Esophagus (tissue), 2 donors: ENCODE results near the gene TMPRSS6. TPM values are rescaled to one million over a fixed set of nuclear protein-coding genes. Genes with fewer than 3 reads are reported as not detected.

Experiments used
- H3K27ac ChIP-seq, 2 donors: one replicate each; pipeline ENCODE4 v1.5.1; 2013; ENCODE audit warnings: low read depth in 2 of 2, mild to moderate bottlenecking in 2 of 2, inconsistent platforms in 1 of 2, low read length in 1 of 2, moderate library complexity in 1 of 2
- H3K27me3 ChIP-seq, 2 donors: one replicate each; pipeline ENCODE4 v1.6.1; 2013; ENCODE audit warnings: low read length in 2 of 2, control low read depth in 1 of 2, mild to moderate bottlenecking in 1 of 2; ENCODE audit not compliant: insufficient read depth in 2 of 2, control insufficient read depth in 1 of 2
- H3K36me3 ChIP-seq, 2 donors: one replicate each; pipeline ENCODE4 v1.6.1; 2013; ENCODE audit warnings: low read length in 1 of 2; ENCODE audit not compliant: control insufficient read depth in 2 of 2, insufficient read depth in 2 of 2
- H3K4me1 ChIP-seq, 2 donors: one replicate each; pipeline ENCODE4 v1.6.1; 2013; ENCODE audit warnings: low read length in 1 of 2; ENCODE audit not compliant: control insufficient read depth in 2 of 2, insufficient read depth in 2 of 2
- H3K4me3 ChIP-seq, 2 donors: one replicate each; pipeline ENCODE4 v1.5.1; 2013; ENCODE audit warnings: low read length in 2 of 2, mild to moderate bottlenecking in 2 of 2, low read depth in 1 of 2, moderate library complexity in 1 of 2
- H3K9me3 ChIP-seq, 2 donors: one replicate each; pipeline ENCODE4 v1.6.1; 2013; ENCODE audit warnings: mild to moderate bottlenecking in 2 of 2, low read depth in 1 of 2, low read length in 1 of 2, moderate library complexity in 1 of 2; ENCODE audit not compliant: control insufficient read depth in 2 of 2, insufficient read depth in 1 of 2
- WGBS, 2 donors: extraction: QIAGEN DNeasy Blood & Tissue Kit; methylation state at CpG; one replicate each; pipeline ENCODE4 v1.1.7; 2013; 5-methylcytosine and 5-hydroxymethylcytosine counted together
- polyA plus RNA-seq, 2 donors: library from polyadenylated mRNA; stranded (reverse); fragments of 200-250 nt; gene quantifications; one replicate each; pipeline ENCODE4 v1.2.3, GENCODE V29; 2013
- donor health status: healthy with polysubstance abuse.
- donor health status: Bipolar disorder and iron deficiency.

Gene TMPRSS6
- polyA plus RNA-seq, 2 donors = 0.04 to 0.05 TPM

- no peak overlapping the region for H3K27ac ChIP-seq
- 29 to 33% methylated on average over 7 of the region's 7 CpGs for WGBS, 2 donors
Observed at GRCh38 chr22:37105154-37105553, 4.4 kb downstream of the TMPRSS6 start.

GRCh38 chr22:37103656-37104452 is 5.7 kb downstream of the TMPRSS6 start:
- Histone ChIP-seq H3K4me3 (no peak overlapping the region), H3K9me3 (no peaks in the 10 kb centered on the region), H3K4me1 (no peaks in the 10 kb centered on the region), H3K27ac (no peak overlapping the region), H3K27me3 (no peaks in the 10 kb centered on the region), H3K36me3 (no peaks in the 10 kb centered on the region)
- 66 to 71% methylated on average over 14 of the region's 14 CpGs for WGBS, 2 donors

More at GRCh38 chr22:37105154-37105553, 4.4 kb downstream of the TMPRSS6 start:
- Histone ChIP-seq H3K4me3 (no peak overlapping the region), H3K36me3 (no peaks in the 10 kb centered on the region), H3K27me3 (no peaks in the 10 kb centered on the region), H3K9me3 (no peaks in the 10 kb centered on the region), H3K4me1 (no peaks in the 10 kb centered on the region)

- no peaks in the 10 kb centered on the region for H3K36me3 ChIP-seq
- no peaks in the 10 kb centered on the region for H3K27me3 ChIP-seq
- no peak overlapping the region for H3K27ac ChIP-seq
- no peaks in the 10 kb centered on the region for H3K9me3 ChIP-seq
- WGBS, 2 donors = 66 to 73% methylated on average over 18 of the region's 18 CpGs
- no peak overlapping the region for H3K4me3 ChIP-seq
- no peaks in the 10 kb centered on the region for H3K4me1 ChIP-seq
Observed at GRCh38 chr22:37103151-37103550, 6.4 kb downstream of the TMPRSS6 start.

GRCh38 chr22:37101311-37102066 is 8.0 kb downstream of the TMPRSS6 start:
- Histone ChIP-seq H3K27me3 (no peaks in the 10 kb centered on the region), H3K9me3 (no peaks in the 10 kb centered on the region), H3K4me1 (no peaks in the 10 kb centered on the region), H3K36me3 (no peaks in the 10 kb centered on the region), H3K27ac (no peak overlapping the region), H3K4me3 (no peak overlapping the region)
- 82 to 84% methylated on average over 10 of the region's 10 CpGs for WGBS, 2 donors

- no peaks in the 10 kb centered on the region for H3K36me3 ChIP-seq
- H3K9me3 ChIP-seq = no peaks in the 10 kb centered on the region
- H3K27me3 ChIP-seq = no peaks in the 10 kb centered on the region
- WGBS, 2 donors = 67 to 74% methylated on average over 8 of the region's 8 CpGs
- no peak overlapping the region for H3K27ac ChIP-seq
- H3K4me1 ChIP-seq = no peaks in the 10 kb centered on the region
- no peak overlapping the region for H3K4me3 ChIP-seq
Observed at GRCh38 chr22:37100589-37101127, 8.9 kb downstream of the TMPRSS6 start.

GRCh38 chr22:37098976-37099591 is 10.4 kb downstream of the TMPRSS6 start:
- Histone ChIP-seq H3K4me1 (no peaks in the 10 kb centered on the region), H3K27ac (no peak overlapping the region), H3K27me3 (no peaks in the 10 kb centered on the region), H3K4me3 (no peak overlapping the region), H3K9me3 (no peaks in the 10 kb centered on the region), H3K36me3 (no peaks in the 10 kb centered on the region)
- 60 to 64% methylated on average over 10 of the region's 10 CpGs for WGBS, 2 donors

GRCh38 chr22:37097346-37097745 is 12.2 kb downstream of the TMPRSS6 start:
- H3K27me3 ChIP-seq = no peaks in the 10 kb centered on the region
- 81 to 86% methylated on average over 13 of the region's 13 CpGs for WGBS, 2 donors

GRCh38 chr22:37095113-37095512 is 14.4 kb downstream of the TMPRSS6 start:
- Histone ChIP-seq H3K36me3 (no peaks in the 10 kb centered on the region), H3K27ac (no peak overlapping the region), H3K9me3 (no peaks in the 10 kb centered on the region), H3K27me3 (no peaks in the 10 kb centered on the region), H3K4me1 (no peaks in the 10 kb centered on the region), H3K4me3 (no peak overlapping the region)
- 64 to 68% methylated on average over 11 of the region's 11 CpGs for WGBS, 2 donors

More at GRCh38 chr22:37097346-37097745, 12.2 kb downstream of the TMPRSS6 start:
- Histone ChIP-seq H3K9me3 (no peaks in the 10 kb centered on the region), H3K4me1 (no peaks in the 10 kb centered on the region), H3K4me3 (no peak overlapping the region), H3K36me3 (no peaks in the 10 kb centered on the region), H3K27ac (no peak overlapping the region)

- 48 to 68% methylated on average over 1 of the region's 1 CpG for WGBS, 2 donors
- Histone ChIP-seq H3K36me3 (no peaks in the 10 kb centered on the region), H3K27ac (no peak overlapping the region), H3K27me3 (no peaks in the 10 kb centered on the region), H3K9me3 (no peaks in the 10 kb centered on the region), H3K4me3 (no peak overlapping the region), H3K4me1 (no peaks in the 10 kb centered on the region)
Observed at GRCh38 chr22:37094239-37094638, 15.3 kb downstream of the TMPRSS6 start.
